Tibial artery (tissue), 4 donors: ENCODE measurements around the gene NINL.

Experiments
- DNase-seq, 2 donors: peaks; one replicate each; pipeline ENCODE4 v3.0.0-alpha.2; 2019
- H3K27ac ChIP-seq, 2 donors: fragments of 200-600 bp; sonication (generic) in 1 of 2; 1 replicate in 1 of 2; 2 replicates in 1 of 2; pipeline ENCODE4 v1.5.1; 2018 to 2019; ENCODE audit warnings: mild to moderate bottlenecking in 1 of 2
- H3K27me3 ChIP-seq, 2 donors: fragments of 200-600 bp; sonication (generic) in 1 of 2; one replicate each; pipeline versions ENCODE4 v1.5.1 to v1.6.0; 2016 to 2019
- H3K36me3 ChIP-seq, 3 donors: fragments of 200-600 bp; sonication (generic) in 2 of 3; one replicate each; pipeline ENCODE4 v1.5.1; 2016 to 2019; ENCODE audit warnings: mild to moderate bottlenecking in 2 of 3
- H3K4me1 ChIP-seq, 4 donors: fragments of 200-600 bp; sonication (generic) in 2 of 4; 1 replicate in 3 of 4; 2 replicates in 1 of 4; pipeline ENCODE4 v1.5.1; 2016 to 2019
- H3K4me3 ChIP-seq, 2 donors: fragments of 200-600 bp; sonication (generic) in 1 of 2; 1 replicate in 1 of 2; 2 replicates in 1 of 2; pipeline ENCODE4 v1.5.1; 2018 to 2019; ENCODE audit warnings: mild to moderate bottlenecking in 2 of 2
- H3K9me3 ChIP-seq, 3 donors: fragments of 200-600 bp; sonication (generic) in 1 of 3; one replicate each; pipeline ENCODE4 v1.5.1; 2016 to 2019
- CTCF ChIP-seq, 2 experiments: fragments of 200-600 bp in 1 of 2; fragments of 450-650 bp in 1 of 2; IDR thresholded peaks; one replicate each; pipeline ENCODE4 v1.5.1; 2017 to 2019; ENCODE audit warnings: antibody characterized with exemption in 2 of 2, mild to moderate bottlenecking in 1 of 2, moderate library complexity in 1 of 2
- intact Hi-C: fragments of 100-400 bp; cut with DNase I; formaldehyde crosslinking; loops from one replicate; pipeline ENCODE4 v1.15.0; 2023; ENCODE audit warnings: low total_unique reads

NINL gene

GRCh38 chr20:25573288-25574251 lies 11.8 kb downstream of the NINL start:
- Histone ChIP-seq H3K4me1 (peaks cover 0 to 5% (median 1%) of the 10 kb centered on the region in 4 donors), H3K36me3 (peaks cover 0 to 5% (median 0%) of the 10 kb centered on the region in 3 donors), H3K9me3 (no peaks in the 10 kb centered on the region), H3K27me3 (no peaks in the 10 kb centered on the region), H3K4me3 (no peak overlapping the region), H3K27ac (no peak overlapping the region)
- DNase-seq, result no peak
- no peak for TF ChIP-seq CTCF (IDR thresholded peaks at IDR 0.05)
- intact Hi-C loops, result no loop called here

GRCh38 chr20:25571817-25572216 lies 13.5 kb downstream of the NINL start:
- Histone ChIP-seq H3K27me3 (no peaks in the 10 kb centered on the region), H3K27ac (no peak overlapping the region), H3K4me1 (peaks cover 0 to 5% (median 1%) of the 10 kb centered on the region in 4 donors), H3K4me3 (no peak overlapping the region), H3K9me3 (no peaks in the 10 kb centered on the region), H3K36me3 (peaks cover 0 to 5% (median 0%) of the 10 kb centered on the region in 3 donors)
- intact Hi-C loops, result no loop called here
- no peak for DNase-seq
- TF ChIP-seq CTCF (IDR thresholded peaks at IDR 0.05), result no peak

GRCh38 chr20:25571240-25571639 lies 14.1 kb downstream of the NINL start:
- Histone ChIP-seq H3K4me3 (no peak overlapping the region), H3K9me3 (no peaks in the 10 kb centered on the region), H3K36me3 (peaks cover 0 to 5% (median 0%) of the 10 kb centered on the region in 3 donors), H3K4me1 (peaks cover 0 to 5% (median 1%) of the 10 kb centered on the region in 4 donors), H3K27ac (no peak overlapping the region), H3K27me3 (no peaks in the 10 kb centered on the region)
- no peak for TF ChIP-seq CTCF (IDR thresholded peaks at IDR 0.05)
- intact Hi-C loops, result no loop called here
- no peak for DNase-seq

- intact Hi-C loops, result no loop called here
- no peaks in the 10 kb centered on the region for H3K27me3 ChIP-seq
These were observed 15.2 kb downstream of the NINL start for GRCh38 chr20:25570148-25570530.

GRCh38 chr20:25567286-25567685 lies 18.0 kb downstream of the NINL start:
- TF ChIP-seq CTCF (IDR thresholded peaks at IDR 0.05), result no peak
- Histone ChIP-seq H3K36me3 (peaks cover 0 to 5% (median 0%) of the 10 kb centered on the region in 3 donors), H3K27me3 (no peaks in the 10 kb centered on the region), H3K4me3 (no peak overlapping the region), H3K27ac (no peak overlapping the region), H3K9me3 (no peaks in the 10 kb centered on the region), H3K4me1 (no peaks in the 10 kb centered on the region)
- DNase-seq, result no peak
- intact Hi-C loops, result no loop called here

More at GRCh38 chr20:25570148-25570530, 15.2 kb downstream of the NINL start:
- Histone ChIP-seq H3K36me3 (peaks cover 0 to 5% (median 0%) of the 10 kb centered on the region in 3 donors), H3K4me1 (peaks cover 0 to 5% (median 1%) of the 10 kb centered on the region in 4 donors), H3K9me3 (no peaks in the 10 kb centered on the region), H3K27ac (no peak overlapping the region), H3K4me3 (no peak overlapping the region)
- DNase-seq, result no peak
- no peak for TF ChIP-seq CTCF (IDR thresholded peaks at IDR 0.05)
